GM12878 (cell line): Measurements from ENCODE around the gene UNC119. TPM values are rescaled to one million over a fixed set of nuclear protein-coding genes. Genes with fewer than 3 reads are reported as not detected.

Source experiments
- ATAC-seq: fragments of 200-7000 bp; cut with Tn5 transposase; 3 replicates; pipeline ENCODE4 v1.9.1; 2020; ENCODE audit warnings: mild to moderate bottlenecking, moderate library complexity
- BruUV-seq: library from RNA; stranded (reverse); fragments of 400-500 nt; replicated peaks from 2 replicates; lab custom pipeline; 2021; lab: Mats Ljungman, UMichigan
- CTCF ChIA-PET: fragments of 300-600 bp; sonication (Branson Sonifier 250); formaldehyde crosslinking; extraction: SDS; loops from one replicate; lab custom pipeline; 2021; ENCODE audit warnings: inconsistent platforms; lab: Yijun Ruan, JAX
- POLR2A ChIA-PET: fragments of 350-600 bp; formaldehyde crosslinking; extraction: SDS; loops from one replicate; lab custom pipeline; 2021; ENCODE audit warnings: inconsistent platforms; lab: Charles Lee
- RAD21 ChIA-PET: fragments of 300-600 bp; sonication (Branson Sonifier 250); formaldehyde crosslinking; loops from one replicate; lab custom pipeline; 2023; ENCODE audit warnings: antibody characterized with exemption; ENCODE audit not compliant: unreplicated experiment; lab: Charles Lee
- SMC1A ChIA-PET: fragments of 300-600 bp; sonication (Branson Sonifier 250); formaldehyde crosslinking; loops from one replicate; lab custom pipeline; 2023; ENCODE audit not compliant: unreplicated experiment, uncharacterized antibody; lab: Charles Lee
- DNase-seq: peaks from one replicate; pipeline ENCODE4 v3.0.0-alpha.2; 2011; ENCODE audit warnings: low read depth, low spot score
- FAIRE-seq: peaks from 3 replicates; lab custom pipeline; 2011; peaks lifted over from hg19 to GRCh38; lab: Jason Lieb, UNC
- H2AFZ ChIP-seq: 2 replicates; pipeline ENCODE4 v1.6.0; 2011; ENCODE audit warnings: low read depth, low read length, control low read depth; ENCODE audit not compliant: control insufficient read depth
- H3K27ac ChIP-seq: 2 replicates; pipeline ENCODE4 v1.5.1; 2011; ENCODE audit warnings: control low read depth; ENCODE audit not compliant: control insufficient read depth, insufficient read depth
- H3K27me3 ChIP-seq, 2 experiments: replicated peaks in 1 of 2; 2 replicates each; pipeline versions ENCODE4 v1.6.0 to v1.6.1; 2011; ENCODE audit warnings: low read length in 1 of 2; ENCODE audit not compliant: control insufficient read depth in 2 of 2, insufficient read depth in 2 of 2
- H3K36me3 ChIP-seq, 2 experiments: 2 replicates each; pipeline ENCODE4 v1.5.1; 2011; ENCODE audit warnings: low read length in 1 of 2; ENCODE audit not compliant: control insufficient read depth in 2 of 2, insufficient read depth in 2 of 2
- H3K4me1 ChIP-seq: 2 replicates; pipeline ENCODE4 v1.6.1; 2011; ENCODE audit warnings: mild to moderate bottlenecking, low read length, moderate library complexity, mixed read lengths; ENCODE audit not compliant: control insufficient read depth, insufficient read depth
- H3K4me2 ChIP-seq: 2 replicates; pipeline ENCODE4 v1.6.0; 2011; ENCODE audit warnings: control low read depth; ENCODE audit not compliant: control insufficient read depth, insufficient read depth
- H3K4me3 ChIP-seq: fragments of 200-600 bp; sonication (generic); 2 replicates; pipeline ENCODE4 v1.5.1; 2016
- H3K79me2 ChIP-seq: 2 replicates; pipeline ENCODE4 v1.6.0; 2011; ENCODE audit warnings: low read length; ENCODE audit not compliant: control insufficient read depth, insufficient read depth
- H3K9ac ChIP-seq: 2 replicates; pipeline ENCODE4 v1.8.0; 2011; ENCODE audit warnings: low read length, control low read depth, mixed read lengths; ENCODE audit not compliant: control insufficient read depth, insufficient read depth
- H3K9me3 ChIP-seq: replicated peaks from 3 replicates; pipeline ENCODE4 v1.5.1; 2011; ENCODE audit warnings: mild to moderate bottlenecking, low read length; ENCODE audit not compliant: control insufficient read depth, insufficient read depth
- H4K20me1 ChIP-seq: 2 replicates; pipeline ENCODE4 v1.6.0; 2011; ENCODE audit not compliant: control insufficient read depth, insufficient read depth
- BRCA1 ChIP-seq: IDR thresholded peaks from 2 replicates; pipeline ENCODE4 v1.6.1; 2011; ENCODE audit warnings: low read depth, low read length, improper control_type of control experiment
- CBX5 ChIP-seq: sonication (generic); IDR thresholded peaks from 2 replicates; pipeline ENCODE4 v1.6.1; 2016; ENCODE audit warnings: low read depth, moderate library complexity, mild to moderate bottlenecking, inconsistent platforms
- ETV6 ChIP-seq, 2 experiments: fragments of 450-650 bp in 1 of 2; IDR thresholded peaks in 1 of 2; conservative IDR thresholded peaks in 1 of 2; 2 replicates each; pipeline ENCODE4 v1.6.1; 2014; ENCODE audit warnings: antibody characterized with exemption in 1 of 2, borderline replicate concordance in 1 of 2, low read depth in 1 of 2, mild to moderate bottlenecking in 1 of 2, moderate library complexity in 1 of 2
- GABPA ChIP-seq: IDR thresholded peaks from 2 replicates; pipeline ENCODE4 v1.6.1; 2014; ENCODE audit warnings: antibody characterized with exemption, low read depth, mild to moderate bottlenecking, inconsistent platforms
- IRF4 ChIP-seq: IDR thresholded peaks from 2 replicates; pipeline ENCODE4 v1.6.1; 2011; ENCODE audit warnings: low read depth, low read length
- JUNB ChIP-seq: IDR thresholded peaks from 2 replicates; pipeline ENCODE4 v1.6.1; 2016; ENCODE audit warnings: antibody characterized with exemption, mild to moderate bottlenecking
- KAT2A ChIP-seq: conservative IDR thresholded peaks from 2 replicates; pipeline ENCODE4 v1.6.1; 2011; ENCODE audit warnings: low read depth, low read length; ENCODE audit not compliant: control insufficient read depth
- MEF2A ChIP-seq: IDR thresholded peaks from 2 replicates; pipeline ENCODE4 v1.6.1; 2011; ENCODE audit warnings: low read depth, mild to moderate bottlenecking, low read length, moderate library complexity; ENCODE audit not compliant: insufficient read depth
- PAX8 ChIP-seq: fragments of 450-650 bp; IDR thresholded peaks from 2 replicates; pipeline ENCODE4 v1.6.1; 2017; ENCODE audit warnings: mild to moderate bottlenecking, moderate library complexity
- SIX5 ChIP-seq: IDR thresholded peaks from 2 replicates; pipeline ENCODE4 v1.6.1; 2011; ENCODE audit warnings: mild to moderate bottlenecking, low read depth, low read length, moderate library complexity; ENCODE audit not compliant: severe bottlenecking
- ZNF24 ChIP-seq: fragments of 450-650 bp; IDR thresholded peaks from 2 replicates; pipeline ENCODE4 v1.6.1; 2017; ENCODE audit warnings: antibody characterized with exemption, mild to moderate bottlenecking
- ZSCAN29 ChIP-seq: fragments of 450-650 bp; IDR thresholded peaks from 2 replicates; pipeline ENCODE4 v1.6.1; 2017; ENCODE audit warnings: mild to moderate bottlenecking, moderate library complexity
- whole genome bisulfite sequencing: methylation state at CpG from one replicate; pipeline ENCODE4 v1.1.6; 2016; ENCODE audit warnings: low lambda C conversion rate; ENCODE audit not compliant: insufficient replicate concordance, insufficient coverage; ENCODE audit errors: missing lambda C conversion rate; 5-methylcytosine and 5-hydroxymethylcytosine counted together
- in situ Hi-C: fragments of 300-500 bp; cut with MboI; formaldehyde crosslinking; loops from 9 replicates; pipeline ENCODE4 v1.14.3; 2018; ENCODE audit warnings: mixed read lengths
- intact Hi-C: fragments of 100-400 bp; cut with micrococcal nuclease; formaldehyde crosslinking; loops from one replicate; pipeline ENCODE4 v1.14.2; 2022; ENCODE audit not compliant: unreplicated experiment
- polyA plus RNA-seq, 11 experiments: library from polyadenylated mRNA; depleted of rRNA in 4 of 11; unstranded in 6 of 11; stranded (reverse) in 5 of 11; fragments of >200 nt; fragmentation: Nextera tagmentation in 4 of 11; fragmentation: Illumina TruSeq in 1 of 11; extraction: Ambion mirVana in 4 of 11; extraction: Trizol in 1 of 11; gene quantifications; 1 replicate in 1 of 11; 2 replicates in 10 of 11; pipeline versions ENCODE4 v1.2.1 to v1.2.3, GENCODE V29; 2011 to 2016; ENCODE audit warnings: inconsistent platforms in 2 of 11, missing spikeins in 2 of 11, low read depth in 1 of 11
- total RNA-seq, 4 experiments: library from RNA; depleted of rRNA in 3 of 4; stranded (reverse); fragments of >200 nt in 3 of 4; fragmentation: Illumina TruSeq in 1 of 4; extraction: Trizol in 1 of 4; gene quantifications; 2 replicates each; pipeline versions ENCODE4 v1.2.1 to v1.2.3, GENCODE V29; 2013 to 2021
- TF ChIP-seq, protein P1 (sequence below): IDR thresholded peaks from 2 replicates; pipeline ENCODE4 v1.6.1; 2011; ENCODE audit warnings: low read depth, mild to moderate bottlenecking, low read length, moderate library complexity, borderline replicate concordance; ENCODE audit errors: extremely low read depth
- TF ChIP-seq, protein P2 (sequence below): IDR thresholded peaks from 2 replicates; pipeline ENCODE4 v1.6.1; 2012; ENCODE audit warnings: mild to moderate bottlenecking, low read depth, low read length

Gene UNC119
- total and polyA plus RNA-seq, 10 of the 15 experiments (the other 5 are each of a cell fraction or from before 2014, with no cell fraction given) = 2.7 to 436 (median 57.8) TPM

DNA sequence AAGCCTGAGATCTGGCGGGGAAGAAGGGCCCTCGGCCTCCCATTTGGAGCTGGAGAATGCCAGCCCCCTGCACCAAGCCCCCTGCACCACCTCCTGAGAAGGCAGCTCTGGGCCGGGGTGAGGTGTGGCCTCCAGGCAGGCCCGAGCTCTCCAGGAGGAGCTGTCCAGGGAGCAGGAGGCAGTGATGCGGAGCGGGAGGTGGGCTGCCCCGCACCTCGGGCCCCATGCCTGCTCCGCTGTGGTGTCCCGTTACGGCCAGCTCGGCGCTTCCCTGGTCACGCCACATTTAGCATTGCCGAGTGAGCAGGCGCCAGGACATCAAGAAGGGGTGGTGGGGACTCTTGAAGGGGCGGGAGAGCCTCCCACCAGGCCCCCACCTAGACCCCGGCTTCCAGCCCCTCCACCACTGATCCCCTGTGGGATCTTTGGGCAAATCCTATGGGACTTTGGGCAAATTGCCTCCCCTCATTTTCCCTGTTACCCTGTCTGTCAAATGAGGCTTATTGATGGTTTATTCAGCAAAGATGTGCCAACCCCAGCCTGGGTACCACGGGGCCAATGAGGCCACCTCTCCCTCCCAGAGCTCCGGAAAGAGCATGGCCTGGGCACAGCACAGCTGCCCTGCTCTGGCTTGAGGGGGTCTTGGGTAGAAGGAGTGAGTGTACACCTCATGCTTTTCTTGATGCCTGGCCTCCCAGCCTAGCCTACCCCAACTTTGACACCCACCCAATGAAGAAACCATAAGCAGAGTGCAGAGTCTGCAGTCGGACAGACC, 30.9 kb downstream of the UNC119 start:
- BruUV-seq = no TSS peak
- intact Hi-C loops = no loop called here

More for the DNA sequence above, 30.9 kb downstream of the UNC119 start:
- SMC1A ChIA-PET = interaction anchor here (1.5 kb wide), 1 partner anchor 26 kb away, joined by 5 read pairs; no protein-coding TSS in a partner anchor
- RAD21 ChIA-PET = no interaction called here
- no peak overlapping the region for H3K9ac ChIP-seq
- 54% methylated on average over 21 of the region's 21 CpGs for WGBS
- no peak overlapping the region for H3K27ac ChIP-seq
- H3K9me3 ChIP-seq = no peaks in the 10 kb centered on the region; the same call in 2 of the 3 replicates
- H4K20me1 ChIP-seq = no peaks in the 10 kb centered on the region
- H3K79me2 ChIP-seq = no peaks in the 10 kb centered on the region
- ATAC-seq (no peak), FAIRE-seq (no peak)
- peaks cover 9% of the 10 kb centered on the region for H3K4me1 ChIP-seq
- H3K36me3 ChIP-seq = no peaks in the 10 kb centered on the region
- no peak overlapping the region for H2AFZ ChIP-seq
- CTCF ChIA-PET = interaction anchor here (1.6 kb wide), 1 partner anchor 29 kb away, joined by 3 read pairs; no protein-coding TSS in a partner anchor
- no peaks in the 10 kb centered on the region for H3K27me3 ChIP-seq
- in situ Hi-C loops = no loop called here
- H3K4me3 ChIP-seq = no peak overlapping the region
- TF ChIP-seq KAT2A (no peak), SIX5 (no peak), BRCA1 (no peak), ETV6 (conservative IDR thresholded peaks at IDR 0.05 in 1 of 2, IDR thresholded peaks at IDR 0.05 in 1 of 2; ENCODE audit: borderline replicate concordance in 1 of 2, low read depth in 1 of 2) (no peak), ZNF24 (no peak), JUNB (no peak), PAX8 (no peak), ZSCAN29 (no peak), GABPA (no peak), IRF4 (no peak), CBX5 (no peak), MEF2A (no peak)
- TF ChIP-seq, protein P1, sequence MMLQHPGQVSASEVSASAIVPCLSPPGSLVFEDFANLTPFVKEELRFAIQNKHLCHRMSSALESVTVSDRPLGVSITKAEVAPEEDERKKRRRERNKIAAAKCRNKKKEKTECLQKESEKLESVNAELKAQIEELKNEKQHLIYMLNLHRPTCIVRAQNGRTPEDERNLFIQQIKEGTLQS = no peak
- TF ChIP-seq, protein P2, sequence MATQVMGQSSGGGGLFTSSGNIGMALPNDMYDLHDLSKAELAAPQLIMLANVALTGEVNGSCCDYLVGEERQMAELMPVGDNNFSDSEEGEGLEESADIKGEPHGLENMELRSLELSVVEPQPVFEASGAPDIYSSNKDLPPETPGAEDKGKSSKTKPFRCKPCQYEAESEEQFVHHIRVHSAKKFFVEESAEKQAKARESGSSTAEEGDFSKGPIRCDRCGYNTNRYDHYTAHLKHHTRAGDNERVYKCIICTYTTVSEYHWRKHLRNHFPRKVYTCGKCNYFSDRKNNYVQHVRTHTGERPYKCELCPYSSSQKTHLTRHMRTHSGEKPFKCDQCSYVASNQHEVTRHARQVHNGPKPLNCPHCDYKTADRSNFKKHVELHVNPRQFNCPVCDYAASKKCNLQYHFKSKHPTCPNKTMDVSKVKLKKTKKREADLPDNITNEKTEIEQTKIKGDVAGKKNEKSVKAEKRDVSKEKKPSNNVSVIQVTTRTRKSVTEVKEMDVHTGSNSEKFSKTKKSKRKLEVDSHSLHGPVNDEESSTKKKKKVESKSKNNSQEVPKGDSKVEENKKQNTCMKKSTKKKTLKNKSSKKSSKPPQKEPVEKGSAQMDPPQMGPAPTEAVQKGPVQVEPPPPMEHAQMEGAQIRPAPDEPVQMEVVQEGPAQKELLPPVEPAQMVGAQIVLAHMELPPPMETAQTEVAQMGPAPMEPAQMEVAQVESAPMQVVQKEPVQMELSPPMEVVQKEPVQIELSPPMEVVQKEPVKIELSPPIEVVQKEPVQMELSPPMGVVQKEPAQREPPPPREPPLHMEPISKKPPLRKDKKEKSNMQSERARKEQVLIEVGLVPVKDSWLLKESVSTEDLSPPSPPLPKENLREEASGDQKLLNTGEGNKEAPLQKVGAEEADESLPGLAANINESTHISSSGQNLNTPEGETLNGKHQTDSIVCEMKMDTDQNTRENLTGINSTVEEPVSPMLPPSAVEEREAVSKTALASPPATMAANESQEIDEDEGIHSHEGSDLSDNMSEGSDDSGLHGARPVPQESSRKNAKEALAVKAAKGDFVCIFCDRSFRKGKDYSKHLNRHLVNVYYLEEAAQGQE = no peak
- TF ChIP-seq, all 136 proteins: peak for 0
- no peak overlapping the region for H3K4me2 ChIP-seq
- POLR2A ChIA-PET = no interaction called here
- DNase-seq = no peak
